ENCODE results near the gene ARAP2.

DNA sequence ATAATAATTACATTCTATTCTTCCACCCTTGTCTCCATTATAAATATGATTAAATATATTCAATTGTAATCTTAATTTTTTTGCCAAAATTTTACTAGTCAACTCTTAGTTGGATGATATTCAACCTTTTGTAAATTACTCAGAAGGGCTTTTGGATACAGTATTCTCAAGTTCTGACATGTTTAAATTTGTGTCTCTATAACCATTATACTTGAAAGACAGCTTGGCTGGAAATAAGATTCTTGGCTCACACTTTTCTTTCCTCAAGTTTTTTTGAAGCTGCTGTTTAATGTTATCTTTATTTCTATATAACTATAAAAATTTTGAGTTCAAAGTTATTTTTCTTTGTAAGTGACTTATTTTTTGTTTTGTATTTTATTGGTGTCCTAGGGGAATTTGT lies 214.4 kb downstream of the ARAP2 start:
- TF ChIP-seq CTCF (IDR thresholded peaks at IDR 0.05 in 8 of 11, conservative IDR thresholded peaks at IDR 0.05 in 3 of 11), result no peak
- no peak for TF ChIP-seq POLR2A (IDR thresholded peaks at IDR 0.05)

All from spleen (tissue), 7 donors.